Left lung (tissue), 10 donors: Measurements from ENCODE around the gene AKAP7. TPM values are rescaled to one million over a fixed set of nuclear protein-coding genes. Genes with fewer than 3 reads are reported as not detected.

Experiments
- ATAC-seq: fragments of 200-7000 bp; cut with Tn5 transposase; one replicate; pipeline ENCODE4 v1.9.1; 2020; ENCODE audit warnings: moderate library complexity
- DNase-seq, 4 donors: peaks; one replicate each; pipeline ENCODE4 v3.0.0-alpha.2; 2013 to 2020
- H3K27ac ChIP-seq, 2 donors: fragments of 200-600 bp; sonication (generic) in 1 of 2; one replicate each; pipeline versions ENCODE4 v1.5.0 to v1.8.0; 2020 to 2021
- H3K27me3 ChIP-seq, 2 donors: fragments of 200-600 bp; sonication (generic) in 1 of 2; one replicate each; pipeline versions ENCODE4 v1.5.0 to v1.8.0; 2020 to 2021
- H3K36me3 ChIP-seq, 2 donors: fragments of 200-600 bp; sonication (generic) in 1 of 2; one replicate each; pipeline versions ENCODE4 v1.5.0 to v1.8.0; 2020 to 2021
- H3K4me1 ChIP-seq, 2 donors: fragments of 200-600 bp; one replicate each; pipeline ENCODE4 v1.8.0; 2021
- H3K4me3 ChIP-seq, 2 donors: fragments of 200-600 bp; sonication (generic) in 1 of 2; one replicate each; pipeline versions ENCODE4 v1.5.0 to v1.8.0; 2020 to 2021; ENCODE audit warnings: mild to moderate bottlenecking in 1 of 2
- H3K9me3 ChIP-seq, 2 donors: fragments of 200-600 bp; sonication (generic) in 1 of 2; one replicate each; pipeline versions ENCODE4 v1.5.0 to v1.8.0; 2020 to 2021
- CTCF ChIP-seq, 2 donors: fragments of 200-600 bp; sonication (generic) in 1 of 2; IDR thresholded peaks; one replicate each; pipeline versions ENCODE4 v1.5.0 to v1.8.0; 2021; ENCODE audit warnings: antibody characterized with exemption in 2 of 2
- intact Hi-C, 2 donors: fragments of 100-400 bp; cut with DNase I; formaldehyde crosslinking; loops; one replicate each; pipeline versions ENCODE4 v1.11.2 to v1.14.2; 2022
- polyA plus RNA-seq, 6 donors: library from polyadenylated mRNA; unstranded; fragments of 120-200 nt; gene quantifications; one replicate each; pipeline ENCODE4 v1.2.1, GENCODE V29; 2013; ENCODE audit not compliant: insufficient read length in 6 of 6
- total RNA-seq, 2 donors: library from RNA; stranded (reverse); fragmentation: NEBNext Ultra II Directional; extraction: Animal tissue kit (Norgen Biotek cat#: 25700); gene quantifications; one replicate each; pipeline ENCODE4 v1.2.1, GENCODE V29; 2021
- donor health status: DM: no; HTN: yes; CAD: no.
- donor health status: DM: no; HTN: no; CAD: no.

Gene AKAP7
- total and polyA plus RNA-seq, 8 donors = 9.3 to 28.2 (median 21.2) TPM

- intact Hi-C loops = no loop called here
- TF ChIP-seq CTCF (IDR thresholded peaks at IDR 0.05) = no peak
- DNase-seq = no peak
- Histone ChIP-seq H3K27ac (no peak overlapping the region), H3K9me3 (no peaks in the 10 kb centered on the region), H3K36me3 (no peaks in the 10 kb centered on the region), H3K27me3 (no peaks in the 10 kb centered on the region), H3K4me1 (peaks cover 0 to 9% of the 10 kb centered on the region in 2 donors), H3K4me3 (no peak overlapping the region)
- no peak for ATAC-seq
These were observed 77.6 kb downstream of the AKAP7 start for GRCh38 chr6:131212913-131213312.

- Histone ChIP-seq H3K4me3 (no peak overlapping the region), H3K36me3 (no peaks in the 10 kb centered on the region), H3K27ac (peak overlapping the region in 1 of 2 donors; percentile 40), H3K27me3 (no peaks in the 10 kb centered on the region), H3K9me3 (no peaks in the 10 kb centered on the region), H3K4me1 (peaks cover 0 to 9% of the 10 kb centered on the region in 2 donors)
- no peak for TF ChIP-seq CTCF (IDR thresholded peaks at IDR 0.05)
- ATAC-seq = peak; percentile 51
- DNase-seq = peak in 2 of 4 donors; percentile 32 to 70
- intact Hi-C loops = no loop called here
These were observed 78.3 kb downstream of the AKAP7 start for GRCh38 chr6:131213501-131213990.

- peak in 1 of 4 donors; percentile 29 for DNase-seq
- Histone ChIP-seq H3K4me3 (no peak overlapping the region), H3K4me1 (peaks cover 0 to 9% of the 10 kb centered on the region in 2 donors), H3K27ac (no peak overlapping the region), H3K27me3 (no peaks in the 10 kb centered on the region), H3K36me3 (no peaks in the 10 kb centered on the region), H3K9me3 (no peaks in the 10 kb centered on the region)
- TF ChIP-seq CTCF (IDR thresholded peaks at IDR 0.05) = no peak
- intact Hi-C loops = no loop called here
- peak; percentile 41 for ATAC-seq
These were observed 80.0 kb downstream of the AKAP7 start for GRCh38 chr6:131215219-131215618.

GRCh38 chr6:131216246-131216645 lies 81.0 kb downstream of the AKAP7 start:
- H3K27ac ChIP-seq = peak overlapping the region in 1 of 2 donors; percentile 16
- H3K27me3 ChIP-seq = no peaks in the 10 kb centered on the region
- no peak overlapping the region for H3K4me3 ChIP-seq
- H3K9me3 ChIP-seq = no peaks in the 10 kb centered on the region
- peak; percentile 50 for ATAC-seq
- H3K36me3 ChIP-seq = no peaks in the 10 kb centered on the region
- no peak for TF ChIP-seq CTCF (IDR thresholded peaks at IDR 0.05)
- peak in 1 of 4 donors; percentile 16 for DNase-seq
- peaks cover 0 to 9% of the 10 kb centered on the region in 2 donors for H3K4me1 ChIP-seq
- intact Hi-C loops = no loop called here

- H3K27me3 ChIP-seq = no peaks in the 10 kb centered on the region
- no peak overlapping the region for H3K4me3 ChIP-seq
- H3K36me3 ChIP-seq = no peaks in the 10 kb centered on the region
- intact Hi-C loops = no loop called here
- DNase-seq (no peak), ATAC-seq (no peak)
- H3K9me3 ChIP-seq = no peaks in the 10 kb centered on the region
- H3K27ac ChIP-seq = no peak overlapping the region
- no peaks in the 10 kb centered on the region for H3K4me1 ChIP-seq
- no peak for TF ChIP-seq CTCF (IDR thresholded peaks at IDR 0.05)
These were observed 87.5 kb downstream of the AKAP7 start for GRCh38 chr6:131222773-131223172.
